Kidney capillary endothelial cell (primary cell): ENCODE data around the gene SEC22C.
A peak's percentile ranks its signal among the peaks of the same experiment; 100 is the strongest.
"Not testable (repeated sequence)": the region's sequence is repeated elsewhere in the genome, so short reads cannot be mapped to it uniquely, and the experiment has no call there.

Source experiments
- DNase-seq: peaks from one replicate; pipeline ENCODE4 v3.0.0-alpha.2; 2018; ENCODE audit warnings: low spot score

SEC22C gene

DNA sequence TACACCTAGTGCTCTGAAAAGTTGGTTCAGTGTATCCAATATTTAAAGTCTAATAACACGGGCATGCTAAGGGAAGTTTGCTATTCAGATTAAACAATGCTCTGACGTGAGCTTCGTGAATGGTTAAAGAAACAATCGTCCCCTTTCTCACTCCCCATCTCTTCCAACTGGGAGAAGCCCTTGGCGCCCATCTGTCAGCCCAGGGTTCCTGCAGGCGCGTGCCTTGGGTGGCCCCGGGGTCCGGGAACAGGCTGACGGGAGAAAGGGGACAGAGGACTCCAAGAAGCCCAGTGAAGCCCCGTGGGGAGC is 413 bp downstream of the SEC22C start:
- peak; percentile 10 for DNase-seq

DNA sequence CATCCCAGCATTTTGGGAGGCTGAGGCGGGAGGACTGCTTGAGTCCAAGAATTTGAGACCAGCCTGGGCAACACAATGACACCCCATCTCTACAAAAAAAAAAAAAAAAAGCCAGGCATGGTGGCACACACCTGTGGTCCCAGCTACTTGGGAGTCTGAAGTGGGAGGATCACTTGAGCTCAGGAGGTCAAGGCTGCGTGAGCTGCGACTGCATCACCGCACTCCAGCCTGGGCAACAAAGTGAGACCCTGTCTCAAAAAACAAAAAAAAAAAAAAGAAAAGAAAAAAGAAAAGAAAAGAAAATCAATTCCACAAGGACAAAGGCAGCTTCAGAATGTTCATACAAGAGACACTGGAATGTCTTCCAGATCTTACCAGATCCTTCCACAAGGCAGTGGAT is 2.4 kb downstream of the SEC22C start:
- not testable (repeated sequence) for DNase-seq

DNA sequence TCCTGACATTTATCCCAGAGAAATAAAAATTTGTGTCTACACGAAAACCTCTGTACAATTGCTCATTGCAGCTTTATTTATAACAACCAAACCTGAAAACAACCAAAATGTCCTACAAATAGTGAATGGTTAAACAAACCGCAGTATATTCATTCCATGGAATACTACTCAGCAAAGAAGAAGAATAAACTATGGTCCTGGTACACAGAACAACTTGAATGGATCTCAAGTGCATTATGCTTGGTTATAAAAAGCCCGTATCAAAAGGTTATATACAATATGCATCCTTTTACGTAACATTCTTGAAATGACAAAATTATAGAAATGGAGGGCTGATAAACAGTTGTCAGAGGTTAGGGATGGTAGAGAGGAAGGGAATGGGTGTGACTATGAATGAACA is 3.7 kb downstream of the SEC22C start:
- no peak for DNase-seq

DNA sequence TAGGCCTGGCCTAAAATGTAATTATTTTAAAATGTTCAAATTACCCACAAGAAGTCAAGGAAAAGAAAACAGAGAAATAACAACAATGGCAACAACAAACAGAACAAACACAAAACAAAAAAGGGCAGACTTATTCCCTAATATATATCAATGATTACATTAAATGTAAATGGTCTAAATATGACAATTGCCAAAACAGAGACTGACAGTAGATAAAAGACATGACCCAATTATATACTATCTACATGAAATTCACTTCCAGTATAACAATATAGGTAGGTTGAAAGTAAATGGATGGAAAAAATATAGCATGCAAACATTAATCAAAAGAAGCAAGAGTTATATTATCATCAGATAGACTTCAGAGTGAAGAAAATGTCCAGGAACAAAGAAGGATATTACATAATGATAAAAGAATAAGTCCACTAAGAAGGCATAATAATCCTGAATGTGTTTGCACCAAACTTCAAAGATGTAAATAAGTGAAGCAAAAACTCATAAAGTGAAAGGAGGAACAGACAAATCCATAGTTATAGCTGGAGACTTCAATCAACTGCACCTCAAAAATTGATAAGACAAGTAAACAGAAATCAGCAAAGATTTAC is 6.5 kb downstream of the SEC22C start:
- DNase-seq, result no peak

DNA sequence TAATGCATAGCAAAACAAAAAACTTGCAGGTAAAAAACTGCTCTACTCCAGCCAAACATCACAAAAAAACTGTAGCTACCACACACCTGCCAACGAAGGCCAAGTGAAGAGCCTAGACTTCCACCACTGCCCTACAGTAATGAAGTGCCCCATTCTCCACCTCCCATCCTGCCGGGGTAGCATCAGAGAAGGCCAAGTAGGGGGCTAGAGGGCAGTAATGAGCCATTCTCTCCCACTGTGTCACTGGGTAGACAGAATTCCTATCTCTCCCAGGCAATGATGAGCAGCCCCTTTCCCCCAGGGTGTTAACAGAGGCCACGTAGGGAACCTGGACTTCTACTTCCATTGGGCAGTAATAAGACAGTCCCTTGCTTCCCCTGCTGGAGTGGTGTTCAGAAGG is 9.5 kb downstream of the SEC22C start:
- DNase-seq, result peak; percentile 25

DNA sequence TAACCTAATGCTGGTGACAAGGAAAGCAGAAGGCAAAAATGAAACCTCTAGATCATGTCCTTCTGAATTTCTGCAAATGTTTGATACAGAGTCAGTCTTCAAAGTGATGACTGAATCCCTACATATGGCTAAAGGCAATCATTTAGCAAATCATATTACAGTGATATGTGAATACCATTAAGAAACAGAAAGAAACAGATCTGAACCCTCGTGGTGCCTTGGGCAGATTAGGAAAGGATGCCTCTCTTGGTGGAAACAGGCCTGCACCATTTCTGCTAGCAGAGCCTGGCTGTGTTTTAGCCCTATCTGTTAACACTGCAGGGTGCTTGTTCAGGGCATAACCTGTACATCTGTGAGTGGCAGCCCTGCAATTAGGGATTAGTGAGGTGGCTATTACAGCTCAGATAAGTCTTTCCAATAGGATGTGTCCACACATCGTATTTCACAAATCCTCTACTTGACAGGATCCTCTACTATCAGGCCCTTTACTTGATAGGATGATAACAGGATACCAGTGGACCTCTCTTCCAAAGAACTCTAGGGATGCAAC is 12.1 kb downstream of the SEC22C start:
- DNase-seq, result no peak

DNA sequence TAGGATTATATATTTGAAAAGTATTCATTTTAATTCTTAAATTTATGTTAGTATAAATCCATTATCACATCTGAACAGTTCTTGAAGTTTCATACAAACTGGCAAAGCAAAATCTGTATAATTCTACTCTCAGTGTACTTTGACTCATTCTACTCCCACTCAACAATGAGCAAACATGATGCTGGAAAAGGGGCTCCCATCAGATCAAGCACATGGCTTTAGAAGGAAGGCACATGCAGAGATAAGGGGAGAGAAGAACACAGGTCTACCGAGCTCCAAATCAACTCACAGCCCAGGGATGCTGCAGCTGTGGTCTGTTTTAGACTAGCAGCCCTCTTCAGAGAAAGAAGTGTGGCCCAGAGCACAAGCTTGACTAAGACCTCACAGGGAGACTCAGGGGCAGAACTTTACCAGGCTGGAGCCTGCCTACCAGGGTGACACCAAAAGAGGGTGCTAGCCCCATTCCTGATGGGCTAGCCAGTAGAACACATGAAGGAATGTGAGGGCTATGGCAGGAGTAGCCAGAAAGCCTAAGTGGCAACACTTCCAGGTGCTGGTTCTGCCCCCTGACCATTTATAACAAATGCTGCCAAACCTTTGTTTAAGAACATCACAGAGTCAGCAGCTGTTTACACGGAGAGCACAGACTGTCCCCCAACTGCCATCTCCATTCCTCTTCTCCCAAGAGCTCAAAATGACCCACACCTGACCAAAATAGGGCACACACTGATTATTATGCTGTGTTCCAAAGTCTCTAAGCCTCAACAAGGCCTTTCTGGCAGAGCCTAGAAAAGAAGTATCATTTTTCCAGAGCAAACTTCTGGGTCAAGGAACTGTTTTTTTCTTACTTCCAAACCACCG is 19.5 kb downstream of the SEC22C start:
- no peak for DNase-seq

DNA sequence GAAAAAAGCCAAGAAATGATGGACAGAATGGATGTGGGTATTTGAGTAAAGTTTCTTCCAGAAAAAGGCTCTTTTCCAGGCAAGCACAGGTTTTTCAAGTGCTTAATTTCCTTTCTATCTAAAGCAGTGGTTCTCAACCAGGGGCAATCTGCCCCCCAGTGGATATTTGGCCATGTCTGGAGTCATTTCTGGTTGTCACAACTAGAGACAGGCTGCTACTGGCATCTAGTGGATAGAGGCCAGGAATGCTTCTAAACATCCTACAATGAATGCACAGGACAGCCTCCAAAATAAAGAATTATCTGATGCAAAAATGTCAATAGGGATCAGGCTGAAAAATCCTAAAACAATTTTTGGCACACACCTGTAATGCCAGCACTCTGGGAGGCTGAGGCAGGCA is 23.9 kb downstream of the SEC22C start:
- no peak for DNase-seq

DNA sequence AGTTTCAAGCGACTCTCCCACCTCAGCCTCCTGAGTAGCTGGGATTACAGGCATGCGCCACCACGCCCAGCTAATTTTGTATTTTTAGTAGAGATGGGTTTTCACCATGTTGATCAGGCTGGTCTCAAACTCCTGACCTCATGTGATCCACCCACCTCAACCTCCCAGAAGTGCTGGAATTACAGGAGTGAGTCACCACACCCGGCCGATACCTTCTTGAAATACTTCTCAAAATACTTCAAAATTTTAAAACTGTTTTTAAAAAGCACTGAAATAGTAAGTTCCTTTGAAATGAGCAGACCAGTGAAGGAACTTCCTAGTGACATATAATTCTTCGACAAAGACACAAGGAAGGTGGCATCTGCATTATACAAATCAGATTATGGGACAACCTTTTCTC is 24.9 kb downstream of the SEC22C start:
- not testable (repeated sequence) for DNase-seq

DNA sequence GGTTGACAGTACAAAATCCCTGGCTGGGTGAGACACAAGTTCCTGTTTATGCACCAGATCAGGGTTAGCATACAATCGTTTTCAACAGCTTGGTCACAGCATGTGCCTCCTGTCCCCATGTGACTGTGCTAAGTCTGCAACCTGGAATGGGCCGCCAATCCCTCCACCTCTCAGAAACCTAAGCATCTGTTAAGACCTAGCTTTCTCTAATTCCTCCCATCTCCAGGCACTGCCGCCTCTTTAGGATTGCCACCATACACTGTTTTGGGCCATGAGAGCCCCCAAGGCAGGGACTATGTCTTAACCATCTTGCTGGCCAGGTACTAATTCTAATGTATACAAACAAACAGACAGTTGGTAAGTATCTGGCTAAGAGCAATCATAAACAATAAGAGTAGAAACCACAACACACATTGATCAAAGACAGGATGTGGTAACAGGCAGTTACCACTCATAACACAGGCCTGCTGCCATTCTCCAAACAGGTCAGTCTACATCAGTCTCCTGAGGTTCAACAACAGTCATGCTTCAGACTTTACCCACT is 25.6 kb downstream of the SEC22C start:
- no peak for DNase-seq

DNA sequence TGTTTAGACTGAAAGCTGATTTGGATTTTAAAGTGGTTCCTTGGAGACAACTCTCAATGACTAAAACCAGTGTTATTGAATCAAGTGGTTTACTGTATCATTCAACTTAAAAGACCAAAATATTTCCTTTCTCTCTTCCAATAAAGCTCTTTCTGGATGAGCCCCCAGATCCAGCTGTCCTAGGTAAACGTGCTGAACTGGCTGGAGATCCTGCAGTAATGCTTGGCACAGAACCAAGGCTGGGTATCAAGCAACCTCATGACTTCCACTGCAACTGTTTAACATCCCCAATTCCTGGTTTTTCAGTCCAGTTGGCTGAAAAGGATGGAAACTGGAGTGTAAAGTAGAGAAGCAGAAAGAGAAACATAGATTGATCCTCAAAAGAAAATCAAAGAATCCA is 28.9 kb downstream of the SEC22C start:
- DNase-seq, result no peak

DNA sequence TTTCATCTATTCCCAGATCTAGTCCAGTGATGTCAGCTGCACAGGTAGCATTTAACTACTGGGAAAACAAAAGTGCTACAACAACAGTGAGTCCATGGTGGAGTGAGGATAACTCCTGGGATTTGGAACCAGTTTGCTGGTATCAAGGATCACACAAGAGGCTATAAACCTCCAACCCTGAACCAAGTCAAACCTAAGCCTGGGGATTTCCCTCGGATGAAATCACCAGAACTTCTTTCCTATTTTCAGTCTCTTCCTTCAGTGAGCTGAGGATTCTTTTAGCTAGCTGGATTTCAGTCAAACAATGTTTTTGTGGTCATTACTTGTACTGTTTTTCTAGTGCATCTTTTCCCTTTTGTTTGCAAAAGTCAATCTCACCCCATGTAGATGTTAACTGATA is 31.5 kb downstream of the SEC22C start:
- DNase-seq, result no peak

DNA sequence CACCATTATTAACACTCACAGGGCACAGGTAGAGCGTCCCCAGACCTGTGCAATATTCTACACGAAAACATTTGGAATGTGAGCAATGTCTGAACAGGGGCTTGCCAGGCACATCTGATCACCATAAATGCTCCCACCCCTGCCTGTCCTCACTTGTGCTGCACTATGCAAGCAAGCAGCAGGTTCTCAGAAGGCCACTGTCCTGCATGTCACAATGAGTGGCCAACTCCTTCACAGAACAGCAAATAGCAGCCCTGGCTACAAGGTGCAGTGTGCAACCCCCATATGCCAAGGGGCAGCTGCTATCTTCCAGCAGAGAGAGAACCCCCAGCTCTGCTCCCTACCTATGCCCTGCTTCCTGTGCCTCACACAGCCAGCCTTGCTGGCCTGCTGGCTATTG is 32.6 kb downstream of the SEC22C start:
- DNase-seq, result no peak

DNA sequence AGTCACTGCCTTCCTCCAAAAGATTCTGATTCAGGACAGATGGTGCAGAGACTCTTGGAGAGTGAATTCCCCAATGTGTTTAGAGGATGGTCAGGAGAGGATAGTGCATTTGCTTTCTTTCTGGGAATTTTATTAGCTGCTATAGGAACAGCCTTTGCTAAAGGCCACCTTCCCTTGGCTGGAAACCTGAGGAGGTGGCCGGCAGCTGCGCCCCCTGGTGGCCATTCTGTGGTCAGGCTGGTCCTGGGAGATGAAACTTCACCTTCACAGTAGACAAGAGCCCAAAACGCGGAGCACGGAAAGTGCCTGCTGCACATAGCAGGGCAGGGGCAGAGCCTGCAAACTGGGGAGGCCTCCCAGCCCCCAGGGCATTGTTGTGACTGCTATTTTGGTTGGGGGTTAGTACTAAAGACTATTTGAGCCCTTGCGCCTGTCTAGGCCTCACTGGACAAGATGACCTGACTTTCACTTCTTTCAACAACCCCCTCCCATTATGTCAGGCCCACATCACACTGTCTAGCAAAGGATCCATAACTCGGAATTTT is 34.3 kb downstream of the SEC22C start:
- DNase-seq, result peak; percentile 68

DNA sequence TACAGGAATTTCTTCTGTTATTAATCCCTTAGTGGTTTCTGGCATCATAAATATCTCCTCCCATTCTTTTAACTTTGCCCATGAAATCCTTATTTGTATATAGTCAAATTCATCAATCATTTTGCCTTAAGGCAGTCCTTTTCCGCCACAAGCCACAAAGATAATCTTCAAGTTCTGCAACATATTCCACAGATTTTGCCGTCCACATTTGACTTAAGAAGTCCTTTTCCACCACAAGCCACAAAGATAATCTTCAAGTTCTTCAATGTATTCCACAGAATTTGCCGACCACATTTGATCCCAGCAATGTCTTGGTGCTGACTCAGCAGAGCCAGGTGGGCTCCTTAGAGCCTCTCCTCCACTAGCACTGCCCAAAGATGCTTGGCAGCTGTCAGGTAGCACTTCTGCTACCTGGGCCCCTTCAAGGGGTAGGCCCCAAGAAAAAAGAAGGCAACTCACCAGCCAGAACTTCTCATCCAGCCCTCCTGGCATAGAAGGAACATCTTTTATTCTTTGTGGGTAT is 35.0 kb downstream of the SEC22C start:
- no peak for DNase-seq

DNA sequence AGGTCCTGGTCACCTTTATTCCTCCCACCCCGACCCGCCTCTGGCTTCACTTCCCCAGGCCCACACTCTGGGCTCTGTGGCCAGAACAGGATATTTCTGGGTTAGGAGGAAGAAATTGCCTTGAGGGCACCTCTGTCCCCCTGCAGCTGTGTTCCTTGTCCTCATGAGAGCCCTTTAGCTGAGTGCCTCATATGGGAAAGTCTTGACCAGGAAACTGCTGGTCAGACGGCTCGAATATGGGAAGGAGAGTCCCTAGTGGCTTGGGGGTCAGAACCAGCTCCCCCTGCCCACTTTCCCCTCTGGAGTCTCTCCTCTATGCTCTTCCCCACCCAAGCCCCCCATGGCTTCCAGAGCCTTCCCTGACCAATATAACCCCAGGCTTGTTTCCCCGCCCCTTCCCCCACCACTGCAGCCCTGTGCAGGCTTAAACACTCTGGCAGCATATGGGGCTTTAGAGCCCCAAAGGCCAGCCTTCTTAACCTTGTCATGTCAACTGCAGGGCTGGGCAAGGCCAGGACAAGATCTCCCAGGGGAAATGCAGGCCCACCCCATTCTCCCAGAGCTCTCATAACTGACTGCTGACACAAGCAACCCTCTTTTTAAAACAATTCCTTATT is 36.4 kb downstream of the SEC22C start:
- DNase-seq, result no peak

DNA sequence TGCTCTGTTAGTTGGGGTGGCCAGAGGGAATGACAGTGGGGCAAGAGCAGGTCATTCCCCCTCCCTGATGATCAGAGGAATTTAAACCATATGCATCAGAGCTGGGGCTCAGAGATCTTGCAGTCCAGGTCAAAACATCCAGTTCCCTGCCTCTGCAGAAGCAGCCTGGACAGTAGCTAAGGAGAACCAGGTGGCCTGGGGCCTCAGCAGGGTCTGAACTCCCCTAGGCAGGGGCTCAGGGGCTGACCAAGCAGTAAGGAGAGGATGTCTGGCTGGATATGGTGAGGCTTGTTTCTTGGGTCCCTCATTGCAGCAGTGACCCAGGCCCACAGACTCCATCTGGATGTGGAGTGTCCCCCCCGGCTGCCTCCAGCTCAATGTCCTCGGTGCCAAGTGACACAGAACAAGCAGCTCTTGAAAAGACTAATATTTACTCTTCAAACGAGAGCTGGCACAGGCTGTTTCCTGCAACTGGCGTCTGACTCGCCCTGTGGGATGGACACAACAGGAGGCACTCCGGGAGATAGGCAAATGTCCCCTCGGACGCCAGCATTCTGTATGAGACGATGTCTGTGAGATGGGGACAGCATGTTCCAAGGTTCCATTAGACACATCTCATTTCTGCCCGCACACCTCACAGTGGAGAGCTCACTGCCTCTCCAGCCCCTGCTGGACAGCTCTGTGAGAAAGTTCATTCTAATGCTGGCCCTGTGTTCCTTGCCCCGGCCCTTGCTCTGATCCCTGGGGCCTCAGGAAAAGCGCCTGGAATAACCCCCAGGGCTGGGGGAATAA is 37.1 kb downstream of the SEC22C start:
- no peak for DNase-seq

DNA sequence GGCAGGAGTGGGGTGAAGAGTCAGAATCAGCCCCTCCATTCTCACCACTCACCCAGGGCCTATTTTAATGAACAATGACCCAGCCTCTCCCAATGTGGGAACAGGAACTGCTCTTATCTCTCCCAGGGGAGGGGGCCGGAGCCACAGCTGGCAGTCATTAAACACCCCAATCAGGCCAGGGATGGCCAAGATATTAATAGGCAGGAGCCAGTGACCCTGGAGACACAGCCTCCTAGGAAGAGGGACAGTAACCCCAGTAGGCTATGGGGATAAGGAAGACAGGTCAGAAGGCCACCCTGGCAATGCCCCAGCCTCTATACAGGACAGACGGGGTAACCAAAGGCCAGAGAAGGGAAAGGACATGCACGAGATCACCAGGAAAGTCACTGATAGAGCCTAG is 40.7 kb downstream of the SEC22C start:
- DNase-seq, result no peak

DNA sequence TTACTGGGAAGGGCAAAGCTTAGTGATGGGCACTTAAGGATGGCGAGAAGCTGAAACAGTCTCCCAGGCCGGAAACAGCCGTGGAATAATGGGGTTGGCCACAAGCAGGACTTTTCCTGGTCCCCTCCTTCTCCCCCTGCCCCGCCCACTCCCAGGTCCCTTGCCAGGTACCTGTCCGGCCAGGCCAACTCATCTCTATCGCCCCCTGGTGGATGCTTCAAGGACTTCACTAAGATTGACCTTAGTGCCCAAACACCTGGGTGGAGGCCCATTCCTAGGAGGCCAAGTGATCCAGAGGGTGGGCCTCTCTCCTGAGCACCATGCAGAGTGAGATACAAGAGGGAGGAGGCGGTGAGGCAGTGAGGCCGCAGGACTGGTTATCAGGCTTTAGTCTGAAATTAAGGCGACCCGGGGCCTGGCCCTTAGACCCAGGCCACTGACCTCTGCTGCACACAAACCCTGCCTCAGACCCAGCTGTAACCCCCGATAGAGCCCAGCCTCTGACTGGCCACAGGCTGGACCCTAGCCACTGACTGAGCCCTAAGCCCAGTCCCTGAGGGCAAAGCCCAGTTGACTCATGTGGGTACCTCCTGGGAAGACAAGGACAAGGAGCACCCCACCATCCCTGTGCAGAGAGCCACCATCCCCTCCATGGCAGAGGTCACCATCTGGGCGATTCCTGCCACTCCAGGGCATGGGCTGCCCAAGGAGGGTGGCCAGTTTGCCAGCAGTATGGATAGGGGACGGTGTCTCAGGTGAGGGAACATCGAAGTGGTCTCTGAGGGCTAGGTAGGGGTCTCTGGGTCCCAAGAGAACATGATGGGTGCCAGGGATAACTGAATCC is 41.7 kb downstream of the SEC22C start:
- DNase-seq, result no peak

DNA sequence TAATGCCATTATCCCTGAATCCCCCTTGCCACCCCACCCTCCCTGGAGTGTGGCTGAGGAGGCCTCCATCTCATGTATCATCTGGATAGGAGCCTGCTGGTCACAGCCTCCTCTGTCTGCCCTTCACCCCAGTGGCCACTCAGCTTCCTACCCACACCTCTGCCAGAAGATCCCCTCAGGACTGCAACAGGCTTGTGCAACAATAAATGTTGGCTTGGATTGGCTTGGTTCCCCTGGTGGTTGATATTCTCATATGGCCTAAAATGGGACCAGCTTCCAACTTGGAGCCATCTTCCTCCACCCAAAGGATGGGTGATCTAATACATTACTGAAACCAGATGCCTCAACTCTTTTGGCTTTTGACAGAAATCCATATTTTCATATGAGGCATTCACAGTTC is 44.4 kb downstream of the SEC22C start:
- DNase-seq, result no peak
